GM12878 (cell line): Measurements from ENCODE around the gene MRC2. TPM values are rescaled to one million over a fixed set of nuclear protein-coding genes. Genes with fewer than 3 reads are reported as not detected.

Source experiments
- ATAC-seq: fragments of 200-7000 bp; cut with Tn5 transposase; 3 replicates; pipeline ENCODE4 v1.9.1; 2020; ENCODE audit warnings: mild to moderate bottlenecking, moderate library complexity
- BruUV-seq: library from RNA; stranded (reverse); fragments of 400-500 nt; replicated peaks from 2 replicates; lab custom pipeline; 2021; lab: Mats Ljungman, UMichigan
- CTCF ChIA-PET: fragments of 300-600 bp; sonication (Branson Sonifier 250); formaldehyde crosslinking; extraction: SDS; loops from one replicate; lab custom pipeline; 2021; ENCODE audit warnings: inconsistent platforms; lab: Yijun Ruan, JAX
- POLR2A ChIA-PET: fragments of 350-600 bp; formaldehyde crosslinking; extraction: SDS; loops from one replicate; lab custom pipeline; 2021; ENCODE audit warnings: inconsistent platforms; lab: Charles Lee
- RAD21 ChIA-PET: fragments of 300-600 bp; sonication (Branson Sonifier 250); formaldehyde crosslinking; loops from one replicate; lab custom pipeline; 2023; ENCODE audit warnings: antibody characterized with exemption; ENCODE audit not compliant: unreplicated experiment; lab: Charles Lee
- SMC1A ChIA-PET: fragments of 300-600 bp; sonication (Branson Sonifier 250); formaldehyde crosslinking; loops from one replicate; lab custom pipeline; 2023; ENCODE audit not compliant: unreplicated experiment, uncharacterized antibody; lab: Charles Lee
- DNase-seq: peaks from one replicate; pipeline ENCODE4 v3.0.0-alpha.2; 2011; ENCODE audit warnings: low read depth, low spot score
- FAIRE-seq: peaks from 3 replicates; lab custom pipeline; 2011; peaks lifted over from hg19 to GRCh38; lab: Jason Lieb, UNC
- H2AFZ ChIP-seq: 2 replicates; pipeline ENCODE4 v1.6.0; 2011; ENCODE audit warnings: low read depth, low read length, control low read depth; ENCODE audit not compliant: control insufficient read depth
- H3K27ac ChIP-seq: 2 replicates; pipeline ENCODE4 v1.5.1; 2011; ENCODE audit warnings: control low read depth; ENCODE audit not compliant: control insufficient read depth, insufficient read depth
- H3K27me3 ChIP-seq, 2 experiments: replicated peaks in 1 of 2; 2 replicates each; pipeline versions ENCODE4 v1.6.0 to v1.6.1; 2011; ENCODE audit warnings: low read length in 1 of 2; ENCODE audit not compliant: control insufficient read depth in 2 of 2, insufficient read depth in 2 of 2
- H3K36me3 ChIP-seq, 2 experiments: 2 replicates each; pipeline ENCODE4 v1.5.1; 2011; ENCODE audit warnings: low read length in 1 of 2; ENCODE audit not compliant: control insufficient read depth in 2 of 2, insufficient read depth in 2 of 2
- H3K4me1 ChIP-seq: 2 replicates; pipeline ENCODE4 v1.6.1; 2011; ENCODE audit warnings: mild to moderate bottlenecking, low read length, moderate library complexity, mixed read lengths; ENCODE audit not compliant: control insufficient read depth, insufficient read depth
- H3K4me2 ChIP-seq: 2 replicates; pipeline ENCODE4 v1.6.0; 2011; ENCODE audit warnings: control low read depth; ENCODE audit not compliant: control insufficient read depth, insufficient read depth
- H3K4me3 ChIP-seq: fragments of 200-600 bp; sonication (generic); 2 replicates; pipeline ENCODE4 v1.5.1; 2016
- H3K79me2 ChIP-seq: 2 replicates; pipeline ENCODE4 v1.6.0; 2011; ENCODE audit warnings: low read length; ENCODE audit not compliant: control insufficient read depth, insufficient read depth
- H3K9ac ChIP-seq: 2 replicates; pipeline ENCODE4 v1.8.0; 2011; ENCODE audit warnings: low read length, control low read depth, mixed read lengths; ENCODE audit not compliant: control insufficient read depth, insufficient read depth
- H3K9me3 ChIP-seq: replicated peaks from 3 replicates; pipeline ENCODE4 v1.5.1; 2011; ENCODE audit warnings: mild to moderate bottlenecking, low read length; ENCODE audit not compliant: control insufficient read depth, insufficient read depth
- H4K20me1 ChIP-seq: 2 replicates; pipeline ENCODE4 v1.6.0; 2011; ENCODE audit not compliant: control insufficient read depth, insufficient read depth
- BRCA1 ChIP-seq: IDR thresholded peaks from 2 replicates; pipeline ENCODE4 v1.6.1; 2011; ENCODE audit warnings: low read depth, low read length, improper control_type of control experiment
- CBFB ChIP-seq: IDR thresholded peaks from 2 replicates; pipeline ENCODE4 v1.6.1; 2016; ENCODE audit warnings: antibody characterized with exemption, low read depth
- CHD1 ChIP-seq: IDR thresholded peaks from 2 replicates; pipeline ENCODE4 v1.6.1; 2012; ENCODE audit warnings: low read depth, low read length, improper control_type of control experiment
- CHD4 ChIP-seq: fragments of 200-600 bp; sonication (generic); IDR thresholded peaks from 2 replicates; pipeline ENCODE4 v1.6.1; 2016; ENCODE audit warnings: mild to moderate bottlenecking
- DPF2 ChIP-seq: fragments of 450-650 bp; IDR thresholded peaks from 2 replicates; pipeline ENCODE4 v1.6.1; 2017; ENCODE audit warnings: mild to moderate bottlenecking
- FOXM1 ChIP-seq: IDR thresholded peaks from 2 replicates; pipeline ENCODE4 v1.6.1; 2012; ENCODE audit warnings: low read depth, mild to moderate bottlenecking, inconsistent platforms, low read length, moderate library complexity
- GATAD2B ChIP-seq: fragments of 450-650 bp; conservative IDR thresholded peaks from 2 replicates; pipeline ENCODE4 v1.6.1; 2017; ENCODE audit warnings: low read depth, mild to moderate bottlenecking, moderate library complexity
- NFIC ChIP-seq: IDR thresholded peaks from 2 replicates; pipeline ENCODE4 v1.6.1; 2012; ENCODE audit warnings: low read depth, mild to moderate bottlenecking, inconsistent platforms, low read length, moderate library complexity
- NFYB ChIP-seq: IDR thresholded peaks from 2 replicates; pipeline ENCODE4 v1.6.1; 2011; ENCODE audit warnings: low read depth, mild to moderate bottlenecking, low read length, improper control_type of control experiment, moderate library complexity; ENCODE audit not compliant: insufficient read depth
- NR2C2 ChIP-seq: IDR thresholded peaks from 2 replicates; pipeline ENCODE4 v1.6.1; 2011; ENCODE audit warnings: borderline replicate concordance, low read depth; ENCODE audit not compliant: control insufficient read depth, insufficient read length
- SIN3A ChIP-seq: IDR thresholded peaks from 2 replicates; pipeline ENCODE4 v1.6.1; 2012; ENCODE audit warnings: low read depth, low read length, improper control_type of control experiment
- SIX5 ChIP-seq: IDR thresholded peaks from 2 replicates; pipeline ENCODE4 v1.6.1; 2011; ENCODE audit warnings: mild to moderate bottlenecking, low read depth, low read length, moderate library complexity; ENCODE audit not compliant: severe bottlenecking
- SMARCA5 ChIP-seq: fragments of 450-650 bp; IDR thresholded peaks from 2 replicates; pipeline ENCODE4 v1.6.1; 2017; ENCODE audit warnings: mild to moderate bottlenecking
- SP1 ChIP-seq: IDR thresholded peaks from one replicate; pipeline ENCODE4 v1.6.1; 2011; ENCODE audit warnings: low read depth, low read length
- SREBF1 ChIP-seq: IDR thresholded peaks from 2 replicates; pipeline ENCODE4 v1.6.1; 2012; ENCODE audit warnings: mild to moderate bottlenecking, low read length
- TAF1 ChIP-seq: IDR thresholded peaks from 2 replicates; pipeline ENCODE4 v1.6.1; 2011; ENCODE audit warnings: mild to moderate bottlenecking, low read depth, low read length, borderline replicate concordance
- TARDBP ChIP-seq: IDR thresholded peaks from 2 replicates; pipeline ENCODE4 v1.6.1; 2016; ENCODE audit warnings: borderline replicate concordance
- TCF12 ChIP-seq: IDR thresholded peaks from 2 replicates; pipeline ENCODE4 v1.6.1; 2011; ENCODE audit warnings: low read depth, mild to moderate bottlenecking, low read length
- ZNF24 ChIP-seq: fragments of 450-650 bp; IDR thresholded peaks from 2 replicates; pipeline ENCODE4 v1.6.1; 2017; ENCODE audit warnings: antibody characterized with exemption, mild to moderate bottlenecking
- WGBS: methylation state at CpG from one replicate; pipeline ENCODE4 v1.1.6; 2016; ENCODE audit warnings: low lambda C conversion rate; ENCODE audit not compliant: insufficient replicate concordance, insufficient coverage; ENCODE audit errors: missing lambda C conversion rate; 5-methylcytosine and 5-hydroxymethylcytosine counted together
- in situ Hi-C: fragments of 300-500 bp; cut with MboI; formaldehyde crosslinking; loops from 9 replicates; pipeline ENCODE4 v1.14.3; 2018; ENCODE audit warnings: mixed read lengths
- intact Hi-C: fragments of 100-400 bp; cut with micrococcal nuclease; formaldehyde crosslinking; loops from one replicate; pipeline ENCODE4 v1.14.2; 2022; ENCODE audit not compliant: unreplicated experiment
- polyA plus RNA-seq, 11 experiments: library from polyadenylated mRNA; depleted of rRNA in 4 of 11; unstranded in 6 of 11; stranded (reverse) in 5 of 11; fragments of >200 nt; fragmentation: Nextera tagmentation in 4 of 11; fragmentation: Illumina TruSeq in 1 of 11; extraction: Ambion mirVana in 4 of 11; extraction: Trizol in 1 of 11; gene quantifications; 1 replicate in 1 of 11; 2 replicates in 10 of 11; pipeline versions ENCODE4 v1.2.1 to v1.2.3, GENCODE V29; 2011 to 2016; ENCODE audit warnings: inconsistent platforms in 2 of 11, missing spikeins in 2 of 11, low read depth in 1 of 11
- total RNA-seq, 4 experiments: library from RNA; depleted of rRNA in 3 of 4; stranded (reverse); fragments of >200 nt in 3 of 4; fragmentation: Illumina TruSeq in 1 of 4; extraction: Trizol in 1 of 4; gene quantifications; 2 replicates each; pipeline versions ENCODE4 v1.2.1 to v1.2.3, GENCODE V29; 2013 to 2021
- TF ChIP-seq, protein P1 (sequence below): IDR thresholded peaks from 2 replicates; pipeline ENCODE4 v1.6.1; 2012; ENCODE audit warnings: low read length, inconsistent platforms
- TF ChIP-seq, protein P2 (sequence below): IDR thresholded peaks from 2 replicates; pipeline ENCODE4 v1.6.1; 2012; ENCODE audit warnings: low read depth, low read length, improper control_type of control experiment
- TF ChIP-seq, protein P3 (sequence below): fragments of 450-650 bp; IDR thresholded peaks from 2 replicates; pipeline ENCODE4 v1.6.1; 2018; ENCODE audit warnings: borderline replicate concordance, mild to moderate bottlenecking; ENCODE audit not compliant: partially characterized antibody

MRC2 gene
- total and polyA plus RNA-seq, 10 of the 15 experiments (the other 5 are each of a cell fraction or from before 2014, with no cell fraction given): 0.04 to 0.96 (median 0.30) TPM; not detected in 1

DNA sequence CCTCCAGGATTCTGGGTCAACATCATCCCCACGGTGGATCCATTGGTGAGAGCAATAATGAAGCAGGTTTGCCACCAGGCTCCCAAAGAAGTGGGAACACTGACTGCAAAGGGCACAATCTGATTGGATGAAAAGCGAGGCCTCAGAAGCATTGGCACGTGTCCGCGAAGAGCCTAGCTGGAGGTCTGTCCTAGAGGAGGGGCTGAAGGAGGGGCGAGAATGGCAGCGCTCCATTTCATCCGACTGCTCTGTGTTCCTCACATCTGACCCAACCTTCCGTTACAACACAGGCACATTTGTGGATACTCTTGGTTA lies 79.9 kb downstream of the MRC2 start (continued):
- TF ChIP-seq NR2C2: no peak
- TF ChIP-seq, protein P1, sequence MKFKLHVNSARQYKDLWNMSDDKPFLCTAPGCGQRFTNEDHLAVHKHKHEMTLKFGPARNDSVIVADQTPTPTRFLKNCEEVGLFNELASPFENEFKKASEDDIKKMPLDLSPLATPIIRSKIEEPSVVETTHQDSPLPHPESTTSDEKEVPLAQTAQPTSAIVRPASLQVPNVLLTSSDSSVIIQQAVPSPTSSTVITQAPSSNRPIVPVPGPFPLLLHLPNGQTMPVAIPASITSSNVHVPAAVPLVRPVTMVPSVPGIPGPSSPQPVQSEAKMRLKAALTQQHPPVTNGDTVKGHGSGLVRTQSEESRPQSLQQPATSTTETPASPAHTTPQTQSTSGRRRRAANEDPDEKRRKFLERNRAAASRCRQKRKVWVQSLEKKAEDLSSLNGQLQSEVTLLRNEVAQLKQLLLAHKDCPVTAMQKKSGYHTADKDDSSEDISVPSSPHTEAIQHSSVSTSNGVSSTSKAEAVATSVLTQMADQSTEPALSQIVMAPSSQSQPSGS: no peak
- no peak for TF ChIP-seq CHD4
- TF ChIP-seq TCF12: no peak
- no peak for TF ChIP-seq NFYB
- no peak for TF ChIP-seq SIX5
- TF ChIP-seq BRCA1: no peak
- TF ChIP-seq SP1: no peak
- TF ChIP-seq, protein P2, sequence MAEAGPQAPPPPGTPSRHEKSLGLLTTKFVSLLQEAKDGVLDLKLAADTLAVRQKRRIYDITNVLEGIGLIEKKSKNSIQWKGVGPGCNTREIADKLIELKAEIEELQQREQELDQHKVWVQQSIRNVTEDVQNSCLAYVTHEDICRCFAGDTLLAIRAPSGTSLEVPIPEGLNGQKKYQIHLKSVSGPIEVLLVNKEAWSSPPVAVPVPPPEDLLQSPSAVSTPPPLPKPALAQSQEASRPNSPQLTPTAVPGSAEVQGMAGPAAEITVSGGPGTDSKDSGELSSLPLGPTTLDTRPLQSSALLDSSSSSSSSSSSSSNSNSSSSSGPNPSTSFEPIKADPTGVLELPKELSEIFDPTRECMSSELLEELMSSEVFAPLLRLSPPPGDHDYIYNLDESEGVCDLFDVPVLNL: no peak
- no peak for TF ChIP-seq SMARCA5
- no peak for TF ChIP-seq NFIC

DNA sequence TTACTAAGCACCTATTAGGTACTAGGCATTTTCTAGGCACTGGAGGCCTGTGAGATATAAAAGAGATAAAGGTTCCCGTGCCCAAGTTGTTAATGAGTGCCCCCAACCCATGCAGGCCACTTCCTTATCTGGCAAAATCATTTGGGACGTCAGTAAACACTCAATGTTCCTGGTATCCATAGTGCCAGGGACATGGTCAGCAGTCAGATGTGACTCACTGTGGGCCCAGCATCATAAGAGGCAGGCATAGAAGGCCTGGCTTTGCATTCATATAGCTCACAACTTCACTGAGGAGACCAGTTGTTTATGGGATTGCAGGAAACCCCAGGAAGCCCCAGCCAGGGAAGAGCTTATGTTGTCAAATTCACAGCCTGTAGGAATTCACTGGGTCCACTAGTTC lies 81.1 kb downstream of the MRC2 start:
- Histone ChIP-seq H3K79me2 (no peaks in the 10 kb centered on the region), H2AFZ (no peak overlapping the region), H3K9ac (no peak overlapping the region), H3K9me3 (peaks cover 7% of the 10 kb centered on the region; the same call in 2 of the 3 replicates), H3K4me2 (no peak overlapping the region), H3K4me3 (no peak overlapping the region), H3K27ac (no peak overlapping the region), H4K20me1 (no peaks in the 10 kb centered on the region), H3K4me1 (no peaks in the 10 kb centered on the region), H3K27me3 (peaks cover 2 to 8% of the 10 kb centered on the region in 2 experiments; a peak in 2 of 4 replicates), H3K36me3 (no peaks in the 10 kb centered on the region)
- no peak for FAIRE-seq
- 0% methylated on average over 2 of the region's 2 CpGs for WGBS
- no TSS peak for BruUV-seq
- in situ Hi-C loops (no loop called here), intact Hi-C loops (no loop called here)
- ChIA-PET POLR2A (no interaction called here), RAD21 (no interaction called here), CTCF (no interaction called here), SMC1A (no interaction called here)
- no peak for ATAC-seq
- DNase-seq: no peak
- TF ChIP-seq SREBF1 (no peak), DPF2 (no peak), TARDBP (no peak), CBFB (no peak), ZNF24 (no peak), GATAD2B (no peak), SIN3A (no peak), TAF1 (no peak), FOXM1 (no peak), CHD1 (no peak)
- TF ChIP-seq, protein P3, sequence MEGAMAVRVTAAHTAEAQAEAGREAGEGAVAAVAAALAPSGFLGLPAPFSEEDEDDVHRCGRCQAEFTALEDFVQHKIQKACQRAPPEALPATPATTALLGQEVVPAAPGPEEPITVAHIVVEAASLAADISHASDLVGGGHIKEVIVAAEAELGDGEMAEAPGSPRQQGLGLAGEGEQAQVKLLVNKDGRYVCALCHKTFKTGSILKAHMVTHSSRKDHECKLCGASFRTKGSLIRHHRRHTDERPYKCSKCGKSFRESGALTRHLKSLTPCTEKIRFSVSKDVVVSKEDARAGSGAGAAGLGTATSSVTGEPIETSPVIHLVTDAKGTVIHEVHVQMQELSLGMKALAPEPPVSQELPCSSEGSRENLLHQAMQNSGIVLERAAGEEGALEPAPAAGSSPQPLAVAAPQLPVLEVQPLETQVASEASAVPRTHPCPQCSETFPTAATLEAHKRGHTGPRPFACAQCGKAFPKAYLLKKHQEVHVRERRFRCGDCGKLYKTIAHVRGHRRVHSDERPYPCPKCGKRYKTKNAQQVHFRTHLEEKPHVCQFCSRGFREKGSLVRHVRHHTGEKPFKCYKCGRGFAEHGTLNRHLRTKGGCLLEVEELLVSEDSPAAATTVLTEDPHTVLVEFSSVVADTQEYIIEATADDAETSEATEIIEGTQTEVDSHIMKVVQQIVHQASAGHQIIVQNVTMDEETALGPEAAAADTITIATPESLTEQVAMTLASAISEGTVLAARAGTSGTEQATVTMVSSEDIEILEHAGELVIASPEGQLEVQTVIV: no peak
